ENCODE measurements around the gene MAN2B1. TPM values are rescaled to one million over a fixed set of nuclear protein-coding genes. Genes with fewer than 3 reads are reported as not detected.

MAN2B1 gene
- total RNA-seq, 1 experiment from 2014 or later: 93.5 TPM

DNA sequence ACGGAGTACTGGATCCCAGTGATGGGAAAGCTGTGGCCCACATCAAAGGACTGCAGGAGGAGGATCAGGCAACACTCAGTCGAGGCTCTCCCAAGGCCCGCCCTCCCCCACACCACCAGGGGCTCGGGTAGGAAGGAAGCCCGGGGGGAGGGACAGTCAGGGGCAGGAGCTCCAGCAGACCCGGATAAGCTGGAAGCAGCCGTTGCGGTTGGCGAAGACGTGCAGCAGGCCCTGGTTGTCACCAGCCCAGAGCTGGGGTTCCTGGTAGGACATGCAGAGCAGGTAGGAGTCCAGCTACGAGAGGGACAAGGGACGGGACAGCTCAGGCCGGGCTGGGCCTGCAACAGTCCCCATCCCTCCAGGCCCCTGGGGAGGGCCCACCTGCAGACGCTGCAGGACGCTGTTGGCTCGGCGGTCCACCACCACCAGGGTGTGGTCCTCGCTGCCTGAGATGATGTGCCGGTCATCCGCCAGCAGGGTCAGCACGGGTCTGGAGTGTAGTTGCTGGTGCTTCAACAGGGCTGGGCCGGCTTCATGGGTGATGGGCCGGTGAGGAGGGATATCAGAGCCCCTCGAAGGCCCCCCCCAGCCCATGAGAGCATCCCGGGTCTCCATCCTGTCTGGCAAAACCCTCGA is 23.2 kb upstream of the MAN2B1 start:
- H2AFZ ChIP-seq (ENCODE audit: low read length): no peak overlapping the region
- no peak overlapping the region for H3K18ac ChIP-seq (ENCODE audit: insufficient read length, low read depth, low read length)
- no peak overlapping the region for H4K5ac ChIP-seq (ENCODE audit: insufficient read length, low read depth, low read length)
- H3K4me2 ChIP-seq (ENCODE audit: insufficient read depth, insufficient read length, low read length): no peak overlapping the region
- no peak for DNase-seq
- Mint-ChIP-seq H3K4me3 (no peak overlapping the region; a peak in 1 of 5 replicates), H3K9me3 (no peaks in the 10 kb centered on the region), H3K27me3 (ENCODE audit: low read depth) (no peaks in the 10 kb centered on the region; the same call in 1 of the 2 replicates), H3K36me3 (ENCODE audit: insufficient read depth in 1 of 3, low read depth in 3 of 3) (no peaks in the 10 kb centered on the region; a peak in 1 of 7 replicates), H3K4me1 (no peaks in the 10 kb centered on the region), H3K27ac (no peak overlapping the region)
- WGBS (ENCODE audit: extremely low coverage, insufficient read length, low lambda C conversion rate): no CpG with 5 or more reads among the region's 26 CpGs
- H3K14ac ChIP-seq (ENCODE audit: insufficient read depth, low read length): no peak overlapping the region
- no peak overlapping the region for H3K23ac ChIP-seq (ENCODE audit: insufficient read length, low read depth, low read length)
- H3K9ac ChIP-seq (ENCODE audit: extremely low read depth, insufficient read length, low read length): no peak overlapping the region
- H3K4ac ChIP-seq (ENCODE audit: low read depth, low read length): no peak overlapping the region
- no peaks in the 10 kb centered on the region for H4K20me1 ChIP-seq (ENCODE audit: control insufficient read depth, insufficient read depth, insufficient read length)
- H3K79me1 ChIP-seq (ENCODE audit: insufficient read depth, low read depth, low read length, poor library complexity, severe bottlenecking): no peaks in the 10 kb centered on the region
- no peak overlapping the region for H4K91ac ChIP-seq (ENCODE audit: insufficient read length, low read depth, low read length)
- no peak for TF ChIP-seq CTCF (conservative IDR thresholded peaks at IDR 0.05)
- H2BK15ac ChIP-seq (ENCODE audit: low read depth, low read length): no peak overlapping the region
- no peaks in the 10 kb centered on the region for H3K9me3 ChIP-seq (ENCODE audit: control insufficient read depth, low read depth, low read length)
- no peak overlapping the region for H4K8ac ChIP-seq (replicated peaks; ENCODE audit: insufficient read length, low read depth, low read length)
- no peaks in the 10 kb centered on the region for H3K27me3 ChIP-seq (ENCODE audit: insufficient read depth, low read length)
- no peak overlapping the region for H2BK12ac ChIP-seq (ENCODE audit: insufficient read length, low read depth, low read length)
- H3K4me1 ChIP-seq (ENCODE audit: insufficient read depth, low read length): no peaks in the 10 kb centered on the region
- H2BK120ac ChIP-seq (ENCODE audit: low read depth, low read length, poor library complexity, severe bottlenecking): no peak overlapping the region
- H3T11ph ChIP-seq (ENCODE audit: low read length): no peak overlapping the region
- H2BK20ac ChIP-seq (ENCODE audit: low read depth, low read length, poor library complexity, severe bottlenecking): no peak overlapping the region
- no peaks in the 10 kb centered on the region for H3K79me2 ChIP-seq (ENCODE audit: insufficient read depth, low read length)
- H2AK5ac ChIP-seq (ENCODE audit: insufficient read length, low read length): no peak overlapping the region
- H3K27ac ChIP-seq (ENCODE audit: insufficient read length, low read depth, low read length): no peak overlapping the region
- no peak overlapping the region for H2BK5ac ChIP-seq (ENCODE audit: insufficient read length, low read length)
- no peaks in the 10 kb centered on the region for H3K23me2 ChIP-seq (ENCODE audit: insufficient read length, low read depth, low read length, poor library complexity, severe bottlenecking)
- no peak overlapping the region for H3K56ac ChIP-seq (ENCODE audit: insufficient read length, low read depth, low read length)

All from H9 (cell line).